AG08395 (cell line): ENCODE measurements around the gene VPS33A.

Experiments used
- DNase-seq: peaks from one replicate; pipeline ENCODE4 v3.0.0; 2012; ENCODE audit warnings: mixed read lengths, low spot score

Gene VPS33A

DNA sequence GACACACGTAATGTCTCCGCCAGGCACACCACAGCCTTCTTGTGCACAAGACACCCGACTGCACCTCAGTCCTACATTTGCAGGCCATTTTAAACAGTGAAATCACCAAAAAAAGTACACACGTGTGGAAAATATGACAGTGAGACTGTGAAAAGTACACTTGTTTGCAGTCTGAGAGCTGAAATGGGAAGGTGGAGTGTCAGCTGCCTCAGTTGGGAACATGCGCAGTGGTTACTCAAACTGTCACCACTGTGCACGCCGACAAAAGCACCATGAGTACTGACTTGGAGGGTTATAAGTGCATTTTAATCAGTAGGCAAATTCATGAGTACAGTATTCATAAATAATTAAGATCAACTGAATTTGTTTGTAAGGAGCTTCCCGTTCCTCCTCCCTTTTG lies 15.8 kb downstream of the VPS33A start:
- DNase-seq, result no peak

DNA sequence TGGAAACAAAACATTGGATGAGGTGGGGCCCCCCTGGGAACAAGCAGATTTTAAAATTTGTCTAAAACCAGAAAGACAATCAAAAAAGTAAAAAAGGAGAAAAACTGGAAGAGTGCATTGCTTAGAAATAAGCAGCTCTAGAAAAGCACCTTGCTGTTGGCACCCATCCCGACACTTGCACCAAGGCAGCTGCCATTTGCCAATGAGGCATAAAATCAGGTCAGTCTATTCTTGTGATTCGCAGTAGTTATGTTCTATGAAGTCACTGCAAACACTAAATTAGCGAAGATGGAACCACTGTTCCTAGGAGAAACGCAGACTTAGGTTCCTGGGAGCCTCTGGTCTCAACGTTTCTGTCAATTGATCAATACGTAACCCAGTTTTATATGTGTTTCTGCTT lies 16.2 kb downstream of the VPS33A start:
- no peak for DNase-seq

DNA sequence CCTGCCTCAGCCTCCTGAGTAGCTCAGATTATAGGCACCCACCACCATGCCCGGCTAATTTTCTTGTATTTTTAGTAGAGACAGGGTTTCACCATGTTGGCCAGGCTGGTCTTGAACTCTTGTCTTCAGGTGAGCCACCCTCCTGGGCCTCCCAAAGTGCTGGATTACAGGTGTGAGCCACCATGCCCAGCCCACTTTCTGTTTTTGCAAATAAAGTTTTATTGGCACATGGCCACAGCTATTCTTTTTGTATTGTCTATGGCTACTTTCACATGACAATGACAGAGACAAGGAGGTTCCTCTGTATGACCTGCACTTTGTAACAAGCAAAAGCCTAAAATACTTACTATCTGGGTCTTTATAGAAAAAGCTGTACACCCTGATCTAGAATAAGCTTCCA lies 20.7 kb downstream of the VPS33A start:
- no peak for DNase-seq

DNA sequence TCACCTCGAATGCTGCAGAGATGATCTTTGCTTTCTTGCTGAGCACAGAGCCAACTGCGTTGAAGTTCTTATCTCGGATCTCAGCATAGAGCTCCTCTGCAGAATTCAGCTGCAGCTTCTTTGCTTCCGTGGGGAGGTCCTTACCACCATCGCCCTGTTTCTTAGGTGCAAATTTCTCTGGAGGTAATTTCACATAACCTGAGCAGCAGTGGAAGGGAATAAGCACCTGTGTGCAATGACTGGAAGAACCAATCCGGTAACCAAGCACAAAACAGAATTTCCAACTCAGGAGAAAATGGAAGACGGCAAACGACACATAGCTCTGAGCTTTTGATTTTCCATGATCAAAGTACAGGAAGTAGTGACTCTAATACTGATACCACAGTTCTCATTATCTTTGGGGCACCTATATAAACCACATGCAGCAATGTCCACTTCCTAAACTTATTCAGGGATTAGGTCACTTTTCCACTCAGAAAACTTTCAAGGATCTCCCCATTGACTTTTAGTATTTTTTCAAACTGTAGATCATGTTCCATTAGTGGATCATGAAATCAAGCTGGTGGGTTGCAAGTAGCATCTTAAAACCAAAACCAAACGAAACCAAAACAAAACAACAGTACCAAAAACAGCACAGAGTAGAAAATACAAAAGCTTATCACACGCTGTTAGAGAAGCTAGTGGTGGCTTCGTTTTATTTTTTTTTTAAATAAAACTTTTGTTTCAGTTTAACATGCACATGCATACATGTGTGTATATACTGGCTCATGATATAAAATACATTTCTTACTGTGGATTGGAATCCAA lies 21.5 kb downstream of the VPS33A start:
- DNase-seq, result no peak

DNA sequence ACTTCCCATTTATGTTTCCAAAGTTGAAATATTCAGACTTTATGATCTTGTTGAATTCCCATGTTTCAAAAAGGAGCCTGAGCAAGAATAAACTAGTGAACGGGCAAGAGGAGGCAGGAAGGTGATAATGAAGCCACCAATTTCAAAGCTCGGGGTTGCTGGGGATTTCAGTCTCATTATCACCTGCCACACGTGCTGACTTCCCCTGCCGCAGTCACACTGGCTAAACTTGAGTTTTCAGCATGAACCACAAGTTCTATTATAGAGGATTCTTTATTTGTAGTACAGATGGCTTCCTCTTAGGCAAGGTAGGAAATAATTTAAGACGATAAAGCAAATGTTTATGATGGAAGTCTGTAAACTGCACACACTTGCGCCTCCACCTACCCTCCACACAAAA lies 22.3 kb downstream of the VPS33A start:
- DNase-seq, result no peak

DNA sequence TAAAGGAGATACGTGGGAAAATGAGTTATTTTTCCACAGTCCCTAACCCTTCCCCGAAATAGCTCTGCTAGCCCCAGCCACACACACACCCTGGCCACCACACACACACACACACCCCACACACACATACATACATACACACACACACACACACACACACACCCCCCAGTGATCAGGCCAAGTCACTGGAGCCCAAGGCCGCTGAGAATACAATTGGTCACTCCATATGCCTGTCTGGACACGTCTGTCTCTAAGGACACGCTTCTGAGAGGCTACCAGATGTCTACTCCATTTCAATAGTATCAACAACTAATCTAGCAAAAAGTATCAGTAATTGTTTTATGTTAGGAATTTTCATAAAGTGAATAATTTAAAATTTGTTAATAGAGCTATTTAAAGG lies 27.4 kb downstream of the VPS33A start:
- DNase-seq, result no peak

DNA sequence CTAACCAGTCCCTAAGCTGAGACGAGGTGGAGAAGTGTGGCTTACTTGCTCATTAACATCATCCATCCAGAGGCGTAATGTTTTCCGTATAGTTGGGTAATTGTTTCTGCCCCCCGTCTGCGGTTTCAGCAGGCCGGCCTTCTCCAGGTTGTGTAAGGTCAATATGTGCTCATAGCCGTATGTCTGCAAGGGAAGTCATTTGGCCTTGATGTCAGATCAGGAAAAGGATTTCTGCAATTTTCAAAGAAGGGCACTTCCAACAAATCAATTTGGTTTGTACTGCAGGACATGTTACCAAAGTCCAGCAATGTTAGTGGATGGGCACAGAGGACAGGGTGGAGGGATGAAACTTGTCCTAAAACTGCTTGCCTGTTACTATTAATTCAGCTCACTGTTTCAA lies 30.6 kb downstream of the VPS33A start:
- DNase-seq, result no peak

DNA sequence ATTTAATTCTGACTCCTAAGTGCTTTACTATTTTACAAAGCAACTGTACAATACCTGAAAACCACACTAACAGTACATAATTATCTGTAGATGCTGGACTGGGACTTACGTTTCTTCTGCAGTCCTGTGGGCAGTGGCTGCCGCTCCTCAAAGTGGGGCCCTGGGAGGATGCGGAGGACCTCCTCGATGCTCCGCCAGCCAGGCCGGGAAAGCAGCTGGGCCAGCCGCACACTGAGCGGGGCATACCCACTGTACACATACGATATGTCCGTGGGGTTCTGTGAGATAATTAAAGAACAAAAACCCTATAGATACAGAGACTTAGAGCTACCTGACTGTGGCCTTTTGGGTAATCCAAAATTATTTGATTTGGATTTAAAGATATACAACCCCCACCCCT lies 33.6 kb downstream of the VPS33A start:
- DNase-seq, result no peak

DNA sequence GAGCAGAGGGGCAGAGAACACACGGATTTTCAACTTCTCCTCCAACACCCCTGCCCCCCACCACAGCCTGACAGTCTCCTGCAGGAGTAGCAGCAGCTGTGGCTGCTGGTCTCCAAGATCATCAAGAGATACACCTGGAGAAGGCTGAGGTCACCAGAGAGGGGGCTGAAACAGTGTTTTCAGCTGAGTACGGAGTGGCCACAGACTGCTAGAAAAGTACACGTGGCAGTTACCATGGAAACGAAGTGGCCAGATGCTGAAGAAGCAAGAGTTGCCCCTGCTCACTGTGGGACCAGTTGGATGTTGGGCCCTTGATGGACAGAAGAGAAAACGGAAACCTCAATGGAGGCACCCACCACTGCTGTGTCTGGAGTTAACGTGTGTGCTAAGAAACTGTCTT lies 35.5 kb downstream of the VPS33A start:
- DNase-seq, result no peak

DNA sequence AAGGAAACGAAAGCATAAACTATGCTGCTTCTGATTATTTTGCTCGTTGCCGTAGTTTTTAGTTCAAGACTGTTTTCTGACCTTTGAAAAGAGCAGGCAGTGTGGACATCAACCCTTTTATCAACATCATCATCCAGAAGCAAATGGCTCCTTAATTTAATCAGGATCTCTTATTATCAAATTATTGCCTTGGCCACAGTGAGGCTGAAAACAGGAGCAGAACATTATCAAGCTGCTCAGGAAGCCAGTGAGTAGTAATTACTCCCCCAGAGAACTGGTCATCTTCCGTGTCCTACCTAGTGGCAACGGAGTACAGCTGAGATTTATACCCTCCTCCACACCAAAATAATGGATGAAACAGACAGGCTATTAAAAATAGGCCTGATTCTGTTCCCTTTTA lies 38.2 kb downstream of the VPS33A start:
- no peak for DNase-seq

DNA sequence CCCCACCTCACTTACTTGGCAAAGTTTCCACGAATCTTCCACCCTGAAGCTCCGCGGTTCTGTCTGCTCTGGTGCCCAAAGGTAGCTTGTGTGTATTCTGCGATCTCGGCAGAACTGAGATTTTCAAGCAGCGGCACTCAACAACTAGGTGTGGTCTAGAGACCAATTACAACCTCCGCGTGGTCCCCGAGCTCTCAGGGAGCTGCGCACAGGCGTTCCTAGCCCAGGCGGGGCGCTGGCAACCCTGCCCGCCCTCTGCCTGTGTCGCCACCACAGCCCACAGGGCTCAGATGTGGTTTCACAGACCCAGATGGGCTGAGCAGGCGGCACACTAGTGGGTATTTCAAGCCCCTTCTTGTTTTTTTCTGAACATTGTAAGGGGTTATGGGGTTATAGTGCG lies 39.0 kb downstream of the VPS33A start:
- no peak for DNase-seq

DNA sequence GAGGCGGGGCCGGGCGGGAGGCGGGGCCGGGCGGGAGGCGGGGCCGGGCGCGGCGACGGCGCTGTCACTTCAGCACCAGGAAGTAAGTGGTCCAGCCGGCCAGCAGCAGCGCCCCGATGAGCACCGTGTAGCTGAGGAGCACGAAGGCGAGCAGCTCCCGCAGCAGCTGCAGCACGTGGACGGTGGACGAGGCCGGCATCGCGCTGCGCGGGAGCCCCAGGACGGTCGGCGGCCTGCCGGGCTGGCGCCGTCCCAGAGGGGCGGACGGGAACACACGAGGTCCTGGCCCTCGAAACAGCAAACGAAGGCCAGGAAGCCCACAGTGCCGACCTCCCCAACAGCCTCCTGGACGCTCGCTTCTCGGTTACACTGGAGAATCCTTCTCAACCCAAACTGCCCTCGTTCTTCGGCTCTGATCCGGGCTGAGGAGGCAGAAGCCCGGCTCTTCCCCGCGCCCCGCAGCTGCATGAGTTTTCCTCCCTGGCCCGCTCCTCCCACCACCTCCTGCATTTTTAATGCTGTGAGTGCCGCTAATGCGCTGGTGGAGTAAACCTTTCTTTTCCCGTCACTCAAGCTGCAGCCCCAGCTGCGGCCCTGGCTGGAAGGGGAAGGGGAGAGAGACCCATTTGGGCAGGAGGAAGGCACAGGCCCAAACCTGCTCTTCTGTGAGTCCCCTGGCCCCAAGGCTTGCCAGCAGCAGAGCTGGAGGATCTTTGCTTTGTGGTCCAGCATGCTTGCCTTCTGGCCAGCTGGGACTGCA lies 39.7 kb downstream of the VPS33A start:
- no peak for DNase-seq

DNA sequence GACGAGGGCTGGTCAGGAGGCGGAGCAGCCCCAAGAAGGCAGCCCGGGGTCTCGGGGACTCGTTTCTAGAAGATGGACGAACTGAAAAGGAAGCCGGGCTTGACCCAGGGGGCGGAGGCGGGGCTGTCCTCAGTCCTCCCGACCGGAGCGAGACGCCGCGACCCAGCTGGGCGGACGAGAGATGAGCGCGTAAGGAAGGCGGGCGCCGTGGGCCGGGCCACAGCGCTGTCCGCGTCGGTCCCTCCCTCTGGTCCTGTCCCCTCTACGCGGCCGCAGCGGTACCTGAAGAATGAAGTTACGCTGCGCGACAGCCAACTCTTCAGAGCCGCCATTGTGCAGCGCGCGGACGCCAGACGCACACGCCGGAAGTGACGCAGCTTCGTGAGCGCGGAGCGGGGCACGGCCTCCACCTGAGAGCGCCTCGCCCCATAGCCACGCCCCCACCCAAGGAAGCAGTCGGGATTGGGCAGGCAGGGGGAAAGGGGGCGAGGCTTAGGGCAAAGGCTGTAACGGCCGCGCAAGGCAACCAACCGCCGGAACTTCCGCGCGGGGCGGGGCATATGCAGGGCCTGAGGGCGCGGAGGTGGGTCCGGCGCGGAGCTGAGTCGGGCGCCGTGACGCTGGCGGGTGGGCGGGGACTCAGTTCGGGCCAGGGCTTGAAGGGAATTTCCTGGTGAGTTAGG lies 40.5 kb downstream of the VPS33A start, which contains the start of gene DIABLO:
DIABLO (minus strand) TSS at position 370 of the 683 bp plus-strand sequence; CDS start at position 332, 38 bp downstream.
- peak; percentile 99 for DNase-seq

DNA sequence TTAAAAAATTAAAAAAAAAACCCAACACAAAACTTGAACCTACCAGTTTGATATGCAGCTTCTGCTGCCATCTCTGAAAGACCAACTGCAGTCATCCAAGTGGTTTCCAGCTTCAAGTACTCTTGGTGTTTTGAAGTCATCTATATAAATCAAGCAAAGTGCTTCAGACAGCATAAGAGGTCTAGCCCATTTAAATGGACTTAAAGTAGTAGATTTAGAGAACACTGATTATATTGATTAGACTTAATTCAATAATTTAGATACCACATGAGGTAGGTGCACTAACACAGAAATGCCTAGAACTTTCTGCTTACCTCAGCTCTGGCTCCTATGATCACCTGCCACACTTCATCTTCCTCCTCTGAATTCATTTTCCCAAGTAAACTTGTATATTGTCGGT lies 49.8 kb downstream of the VPS33A start:
- DNase-seq, result no peak

DNA sequence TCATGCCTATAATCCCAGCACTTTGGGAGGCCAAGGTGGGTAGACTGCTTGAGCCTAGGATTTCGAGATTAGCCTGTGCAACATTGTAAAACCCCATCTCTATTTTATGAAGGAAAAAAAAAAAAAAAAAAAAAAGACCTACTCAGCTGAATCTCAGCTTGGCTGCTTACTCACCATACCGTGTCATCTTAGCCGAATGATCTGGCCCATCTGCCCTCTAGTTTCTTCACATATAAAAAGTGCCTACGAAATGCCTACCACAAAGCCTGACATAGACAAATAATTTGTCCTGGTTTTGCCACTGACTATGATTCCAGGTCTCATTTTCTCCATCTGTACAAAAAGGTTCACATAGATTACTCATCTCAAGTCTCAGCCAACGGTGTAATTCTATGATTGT lies 50.5 kb downstream of the VPS33A start:
- no peak for DNase-seq

DNA sequence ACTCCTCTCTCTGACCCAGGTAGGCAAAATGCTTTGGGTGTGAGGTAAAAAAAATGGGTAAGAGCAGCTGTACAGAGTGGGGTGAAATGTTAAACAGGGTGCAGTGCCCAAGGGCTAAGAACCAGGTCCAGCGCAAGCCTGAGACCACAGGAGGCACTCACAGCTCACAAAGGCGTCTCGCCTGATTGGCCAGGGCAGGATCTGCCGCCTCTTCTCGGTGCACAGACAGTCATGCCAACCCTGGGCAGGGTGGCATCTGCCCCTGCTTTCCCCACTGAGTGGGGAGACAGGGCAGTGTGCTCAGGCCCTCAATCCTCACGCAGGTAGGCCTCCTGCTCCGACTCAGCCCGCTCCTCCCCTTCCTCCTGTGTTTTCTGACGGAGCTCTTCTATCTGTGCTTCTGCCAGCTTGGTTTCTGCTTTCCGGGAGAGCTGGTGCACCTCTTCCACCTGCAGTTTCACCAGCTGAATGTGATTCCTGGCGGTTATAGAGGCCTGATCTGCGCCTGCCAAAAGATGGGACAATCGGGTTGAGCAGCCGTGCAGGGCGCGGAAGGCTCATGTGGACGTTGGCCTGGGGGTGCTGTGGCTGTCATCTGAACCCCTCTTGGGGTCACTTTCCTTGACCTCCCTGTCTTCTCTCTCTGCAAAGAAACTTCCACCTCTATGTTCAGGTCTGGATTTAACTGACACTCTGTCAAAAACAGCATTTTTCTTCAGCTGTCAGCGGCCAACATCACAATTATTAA lies 58.0 kb downstream of the VPS33A start:
- no peak for DNase-seq

DNA sequence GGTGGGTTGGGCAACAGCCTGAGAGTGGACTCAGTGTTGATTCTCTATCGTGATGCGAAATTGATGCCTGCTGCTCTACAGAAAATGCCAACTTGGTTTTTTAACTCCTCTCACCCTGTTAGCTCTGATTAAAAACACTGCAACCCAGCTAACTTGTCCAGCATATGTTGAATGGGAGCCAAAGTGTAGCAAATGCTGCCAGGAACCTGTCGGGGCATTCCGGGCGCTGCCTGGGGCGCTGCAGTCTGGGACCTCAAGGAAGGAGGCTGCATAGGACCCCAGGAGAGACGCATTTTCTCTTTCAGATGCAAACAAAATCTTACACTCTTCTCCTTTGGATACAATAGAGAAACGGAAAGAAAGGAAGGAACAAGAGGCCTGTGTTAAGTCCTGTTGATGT lies 58.9 kb downstream of the VPS33A start:
- no peak for DNase-seq

DNA sequence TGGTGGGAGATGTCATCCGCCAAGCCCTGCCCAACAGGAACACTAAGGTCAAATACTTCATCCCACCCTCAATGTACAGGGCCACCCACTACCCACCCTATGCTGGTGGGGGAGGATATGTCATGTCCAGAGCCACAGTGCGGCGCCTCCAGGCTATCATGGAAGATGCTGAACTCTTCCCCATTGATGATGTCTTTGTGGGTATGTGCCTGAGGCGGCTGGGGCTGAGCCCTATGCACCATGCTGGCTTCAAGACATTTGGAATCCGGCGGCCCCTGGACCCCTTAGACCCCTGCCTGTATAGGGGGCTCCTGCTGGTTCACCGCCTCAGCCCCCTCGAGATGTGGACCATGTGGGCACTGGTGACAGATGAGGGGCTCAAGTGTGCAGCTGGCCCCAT lies 59.3 kb downstream of the VPS33A start:
- no peak for DNase-seq

DNA sequence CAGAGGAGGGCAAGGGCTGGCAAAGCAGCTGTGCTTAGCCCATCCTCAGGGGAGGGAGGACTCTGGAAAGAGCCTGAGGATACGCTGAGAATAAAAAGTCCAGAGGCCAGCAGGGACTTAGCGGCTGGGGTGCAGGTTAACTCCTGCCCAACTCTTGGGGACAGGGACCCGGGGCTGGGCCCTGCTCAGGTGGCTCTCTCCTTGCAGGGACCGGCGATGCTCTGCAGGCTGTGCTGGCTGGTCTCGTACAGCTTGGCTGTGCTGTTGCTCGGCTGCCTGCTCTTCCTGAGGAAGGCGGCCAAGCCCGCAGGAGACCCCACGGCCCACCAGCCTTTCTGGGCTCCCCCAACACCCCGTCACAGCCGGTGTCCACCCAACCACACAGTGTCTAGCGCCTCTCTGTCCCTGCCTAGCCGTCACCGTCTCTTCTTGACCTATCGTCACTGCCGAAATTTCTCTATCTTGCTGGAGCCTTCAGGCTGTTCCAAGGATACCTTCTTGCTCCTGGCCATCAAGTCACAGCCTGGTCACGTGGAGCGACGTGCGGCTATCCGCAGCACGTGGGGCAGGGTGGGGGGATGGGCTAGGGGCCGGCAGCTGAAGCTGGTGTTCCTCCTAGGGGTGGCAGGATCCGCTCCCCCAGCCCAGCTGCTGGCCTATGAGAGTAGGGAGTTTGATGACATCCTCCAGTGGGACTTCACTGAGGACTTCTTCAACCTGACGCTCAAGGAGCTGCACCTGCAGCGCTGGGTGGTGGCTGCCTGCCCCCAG lies 60.0 kb downstream of the VPS33A start:
- no peak for DNase-seq

DNA sequence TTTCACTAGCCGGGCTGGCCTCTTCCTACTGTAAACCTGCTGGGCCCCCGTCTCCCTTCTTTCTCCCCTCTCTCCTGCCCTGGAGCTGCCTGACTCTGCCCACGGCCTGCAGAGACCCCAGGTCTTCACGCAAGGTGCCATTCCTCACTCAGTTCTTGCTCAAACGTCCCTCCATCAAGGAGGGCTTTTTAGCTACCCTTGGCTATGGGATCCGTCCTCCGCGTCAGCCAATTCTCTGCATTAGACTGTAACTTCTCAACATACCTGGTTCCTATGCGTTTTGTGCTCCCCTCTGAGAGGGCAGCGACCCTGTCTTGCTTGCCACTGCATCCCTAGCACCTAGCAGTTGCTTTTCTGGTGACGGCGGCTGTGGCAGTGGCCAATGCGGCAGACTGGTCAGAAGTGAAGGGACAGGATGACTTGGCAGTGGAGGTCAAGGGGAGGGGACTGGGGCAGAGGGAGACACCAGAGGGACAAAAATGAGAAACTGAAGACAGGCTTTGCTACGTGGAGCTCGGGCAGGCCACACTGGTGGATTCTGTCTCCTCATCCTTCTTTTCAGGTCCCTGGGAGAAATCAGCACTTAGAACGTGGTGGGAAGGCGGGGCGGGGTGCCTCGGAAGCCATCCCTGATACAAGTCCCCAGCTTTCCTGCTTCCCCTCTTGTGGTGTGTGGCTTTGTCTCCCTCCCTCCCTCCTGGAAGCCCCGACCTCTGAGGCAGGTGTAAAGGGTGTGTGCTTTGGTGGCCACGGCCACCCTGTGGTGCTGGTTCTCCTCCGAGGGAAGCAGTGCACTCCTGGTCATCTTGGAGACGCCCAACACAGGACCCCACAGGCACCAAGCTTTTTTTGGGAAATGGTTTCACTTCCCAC lies 61.0 kb downstream of the VPS33A start:
- DNase-seq, result no peak
